ENCODE results near the gene SMARCA2.

The SMARCA2 gene

GRCh38 chr9:2151171-2151570 is 136.0 kb downstream of the SMARCA2 start:
- no peak for DNase-seq

GRCh38 chr9:2152966-2153629 is 138.0 kb downstream of the SMARCA2 start:
- DNase-seq = no peak

GRCh38 chr9:2153630-2154217 is 138.6 kb downstream of the SMARCA2 start:
- no peak for DNase-seq

GRCh38 chr9:2154731-2155130 is 139.6 kb downstream of the SMARCA2 start:
- no peak for DNase-seq

GRCh38 chr9:2155966-2156365 is 140.8 kb downstream of the SMARCA2 start:
- DNase-seq = no peak

GRCh38 chr9:2157277-2158110 is 142.3 kb downstream of the SMARCA2 start:
- peak; percentile 81 for DNase-seq

GRCh38 chr9:2158111-2158610 is 143.0 kb downstream of the SMARCA2 start:
- DNase-seq = no peak

GRCh38 chr9:2158766-2159430 is 143.8 kb downstream of the SMARCA2 start:
- DNase-seq = no peak

GRCh38 chr9:2159521-2160454 is 144.6 kb downstream of the SMARCA2 start:
- no peak for DNase-seq

GRCh38 chr9:2161661-2162060 is 146.5 kb downstream of the SMARCA2 start:
- DNase-seq = no peak

- DNase-seq = no peak
Observed at GRCh38 chr9:2163231-2163885, 148.2 kb downstream of the SMARCA2 start.

- DNase-seq = no peak
Observed at GRCh38 chr9:2164268-2164667, 149.1 kb downstream of the SMARCA2 start.

- DNase-seq = no peak
Observed at GRCh38 chr9:2166203-2166602, 151.1 kb downstream of the SMARCA2 start.

- no peak for DNase-seq
Observed at GRCh38 chr9:2169035-2169434, 153.9 kb downstream of the SMARCA2 start.

- DNase-seq = no peak
Observed at GRCh38 chr9:2170722-2171121, 155.6 kb downstream of the SMARCA2 start.

- no peak for DNase-seq
Observed at GRCh38 chr9:2173170-2173569, 158.0 kb downstream of the SMARCA2 start.

GRCh38 chr9:2173861-2174260 is 158.7 kb downstream of the SMARCA2 start:
- DNase-seq = no peak

GRCh38 chr9:2174306-2174705 is 159.2 kb downstream of the SMARCA2 start:
- DNase-seq = no peak

- DNase-seq = no peak
Observed at GRCh38 chr9:2174911-2175310, 159.8 kb downstream of the SMARCA2 start.

GRCh38 chr9:2177121-2177520 is 162.0 kb downstream of the SMARCA2 start:
- no peak for DNase-seq

GRCh38 chr9:2178034-2178734 is 163.0 kb downstream of the SMARCA2 start:
- DNase-seq = no peak
